AG09319 (cell line): Measurements from ENCODE around the gene MPZL1.
"Not testable (repeated sequence)": the region's sequence is repeated elsewhere in the genome, so short reads cannot be mapped to it uniquely, and the experiment has no call there.

Experiments
- DNase-seq: peaks from one replicate; pipeline ENCODE4 v3.0.0-alpha.2; 2010; ENCODE audit warnings: low read depth; ENCODE audit errors: extremely low read depth
- TF ChIP-seq, protein P1 (sequence below): IDR thresholded peaks from 2 replicates; pipeline ENCODE4 v1.5.1; 2011; ENCODE audit warnings: low read depth, mild to moderate bottlenecking, inconsistent platforms, low read length, moderate library complexity

Gene MPZL1

DNA sequence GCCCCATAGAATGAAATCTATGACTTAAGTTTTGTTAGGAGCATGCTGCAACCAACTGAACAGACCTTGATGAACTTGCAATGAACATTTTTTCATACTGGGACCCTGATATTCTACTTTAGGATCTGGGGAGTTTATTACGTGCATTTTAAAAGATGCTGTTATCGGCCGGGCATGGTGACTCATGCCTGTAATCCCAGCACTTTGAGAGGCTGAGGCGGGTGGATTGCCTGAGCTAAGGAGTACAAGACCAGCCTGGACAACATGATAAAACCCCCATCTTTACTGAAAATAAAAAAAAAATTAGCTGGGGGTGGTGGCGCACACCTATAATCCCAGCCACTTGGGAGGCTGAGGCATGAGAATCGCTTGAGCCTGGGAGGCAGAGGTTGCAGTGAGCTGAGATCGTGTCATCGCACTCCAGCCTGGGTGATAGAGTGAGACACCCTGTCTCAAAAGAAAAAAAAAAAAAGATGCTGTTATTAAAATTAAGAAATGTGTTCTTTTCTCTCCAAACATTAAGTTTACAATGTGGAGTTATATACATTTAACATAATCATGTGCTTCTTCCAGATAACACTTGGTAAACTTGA lies 7.1 kb downstream of the MPZL1 start:
- no peak for DNase-seq
- TF ChIP-seq, protein P1, sequence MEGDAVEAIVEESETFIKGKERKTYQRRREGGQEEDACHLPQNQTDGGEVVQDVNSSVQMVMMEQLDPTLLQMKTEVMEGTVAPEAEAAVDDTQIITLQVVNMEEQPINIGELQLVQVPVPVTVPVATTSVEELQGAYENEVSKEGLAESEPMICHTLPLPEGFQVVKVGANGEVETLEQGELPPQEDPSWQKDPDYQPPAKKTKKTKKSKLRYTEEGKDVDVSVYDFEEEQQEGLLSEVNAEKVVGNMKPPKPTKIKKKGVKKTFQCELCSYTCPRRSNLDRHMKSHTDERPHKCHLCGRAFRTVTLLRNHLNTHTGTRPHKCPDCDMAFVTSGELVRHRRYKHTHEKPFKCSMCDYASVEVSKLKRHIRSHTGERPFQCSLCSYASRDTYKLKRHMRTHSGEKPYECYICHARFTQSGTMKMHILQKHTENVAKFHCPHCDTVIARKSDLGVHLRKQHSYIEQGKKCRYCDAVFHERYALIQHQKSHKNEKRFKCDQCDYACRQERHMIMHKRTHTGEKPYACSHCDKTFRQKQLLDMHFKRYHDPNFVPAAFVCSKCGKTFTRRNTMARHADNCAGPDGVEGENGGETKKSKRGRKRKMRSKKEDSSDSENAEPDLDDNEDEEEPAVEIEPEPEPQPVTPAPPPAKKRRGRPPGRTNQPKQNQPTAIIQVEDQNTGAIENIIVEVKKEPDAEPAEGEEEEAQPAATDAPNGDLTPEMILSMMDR: no peak

DNA sequence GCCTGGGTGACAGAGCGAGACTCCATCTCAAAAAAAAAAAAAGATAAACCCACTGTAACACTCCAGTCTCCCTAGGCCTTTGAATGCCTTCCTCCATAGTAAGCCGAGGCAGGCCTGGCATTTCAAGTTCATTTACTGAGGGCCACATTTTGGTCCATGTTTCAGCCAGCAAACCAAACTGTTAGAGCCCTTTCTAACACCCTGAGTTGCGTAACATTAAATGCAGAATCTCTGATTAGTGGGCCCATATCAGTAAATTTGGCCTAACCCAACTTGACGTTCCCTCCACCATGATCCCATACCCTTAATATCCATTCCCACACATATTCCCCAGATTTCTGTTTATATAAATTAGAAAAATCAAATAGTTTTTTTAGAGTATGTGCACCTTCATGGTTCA lies 12.4 kb downstream of the MPZL1 start:
- DNase-seq: no peak
- TF ChIP-seq, protein P1: no peak

DNA sequence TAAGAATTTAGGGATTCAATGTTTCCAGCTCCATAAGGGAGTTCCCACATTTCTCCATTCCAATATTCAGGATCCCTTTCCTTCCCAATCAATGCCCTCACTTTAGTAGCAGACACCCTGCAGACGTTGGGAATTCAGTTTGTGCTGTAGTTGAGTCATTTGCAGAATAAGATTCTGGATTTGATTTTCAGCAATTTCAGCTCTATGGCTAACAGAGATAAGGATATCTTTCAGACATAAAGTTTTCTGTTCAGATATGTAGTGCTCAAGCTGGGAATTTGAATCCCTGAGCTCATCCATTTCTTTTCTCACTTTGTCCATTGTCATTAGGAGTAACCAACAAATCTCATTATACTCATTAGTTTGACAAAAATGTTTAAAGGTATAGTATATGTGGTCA lies 13.1 kb downstream of the MPZL1 start:
- TF ChIP-seq, protein P1: no peak
- DNase-seq: no peak

DNA sequence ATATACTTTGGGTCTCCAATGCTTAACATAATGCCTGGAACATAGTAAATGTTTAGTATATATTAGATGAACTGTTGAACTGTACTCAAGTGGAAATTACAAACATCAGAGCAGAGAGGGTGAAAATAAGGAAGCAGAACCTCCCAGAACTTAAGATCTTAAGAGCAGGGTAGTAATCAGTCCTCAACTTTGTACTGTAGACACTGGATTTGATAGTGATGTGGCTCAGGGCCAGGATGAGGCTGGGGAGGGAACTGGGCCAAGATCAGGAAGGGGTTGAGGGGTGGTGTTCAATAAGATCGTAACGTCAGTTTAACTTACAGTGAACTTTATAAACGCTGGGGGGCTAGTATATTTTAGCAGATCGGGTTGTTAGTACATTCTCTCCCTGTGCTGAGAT lies 15.4 kb downstream of the MPZL1 start:
- DNase-seq: no peak
- TF ChIP-seq, protein P1: no peak

DNA sequence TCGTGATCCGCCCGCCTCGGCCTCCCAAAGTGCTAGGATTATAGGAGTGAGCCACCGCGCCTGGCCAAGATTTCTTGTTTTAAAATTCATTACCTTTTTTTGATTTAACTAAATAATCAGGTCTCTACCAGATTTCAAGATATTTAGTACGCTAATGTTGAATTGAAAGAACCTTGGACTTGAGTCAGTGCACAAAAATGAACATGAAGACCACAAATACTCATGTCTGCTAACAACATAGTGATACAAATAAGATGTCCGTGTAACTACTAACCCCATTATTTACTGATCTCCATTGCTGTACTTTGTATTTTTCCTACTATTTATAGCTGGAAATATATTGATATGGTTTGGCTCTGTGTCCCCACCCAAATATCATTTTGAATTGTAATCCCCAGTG lies 16.4 kb downstream of the MPZL1 start:
- TF ChIP-seq, protein P1: no peak
- no peak for DNase-seq

DNA sequence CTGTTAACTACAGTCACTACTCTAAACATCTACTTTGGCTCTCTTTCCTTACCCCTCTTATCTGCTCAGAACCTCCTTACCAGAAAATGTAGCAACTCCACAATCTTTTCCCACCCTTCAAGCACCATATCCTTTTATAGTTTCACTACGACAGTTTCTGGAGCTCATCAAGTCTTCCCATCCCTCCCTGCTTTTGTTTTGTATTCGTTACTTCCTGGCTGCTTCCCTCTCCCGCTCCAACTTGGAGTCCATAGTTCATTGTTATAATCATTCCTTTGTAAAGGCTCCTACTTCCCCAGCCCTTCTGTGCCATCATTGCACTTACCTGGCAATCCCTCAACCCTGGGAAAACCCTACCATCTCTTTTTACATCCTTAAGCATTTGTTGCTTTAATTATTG lies 18.0 kb downstream of the MPZL1 start:
- TF ChIP-seq, protein P1: no peak
- no peak for DNase-seq

DNA sequence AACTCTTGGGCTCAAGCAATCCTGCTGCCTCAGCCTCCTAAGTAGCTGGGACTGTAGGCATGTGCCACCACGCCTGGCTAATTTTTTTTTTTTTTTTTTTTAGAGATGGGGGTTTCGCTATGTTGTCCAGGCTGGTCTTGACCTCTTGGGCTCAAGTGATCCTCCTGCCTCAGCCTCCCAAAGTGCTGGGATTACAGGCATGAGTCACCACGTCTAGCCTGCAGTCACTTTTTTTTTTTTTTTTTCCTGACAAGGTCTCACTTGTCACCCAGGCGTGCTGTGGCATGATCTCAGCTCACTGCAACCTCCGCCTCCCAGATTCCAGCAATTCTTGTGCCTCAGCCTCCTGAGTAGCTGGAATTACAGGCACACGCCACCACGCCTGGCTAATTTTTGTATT lies 19.3 kb downstream of the MPZL1 start:
- not testable (repeated sequence) for DNase-seq

DNA sequence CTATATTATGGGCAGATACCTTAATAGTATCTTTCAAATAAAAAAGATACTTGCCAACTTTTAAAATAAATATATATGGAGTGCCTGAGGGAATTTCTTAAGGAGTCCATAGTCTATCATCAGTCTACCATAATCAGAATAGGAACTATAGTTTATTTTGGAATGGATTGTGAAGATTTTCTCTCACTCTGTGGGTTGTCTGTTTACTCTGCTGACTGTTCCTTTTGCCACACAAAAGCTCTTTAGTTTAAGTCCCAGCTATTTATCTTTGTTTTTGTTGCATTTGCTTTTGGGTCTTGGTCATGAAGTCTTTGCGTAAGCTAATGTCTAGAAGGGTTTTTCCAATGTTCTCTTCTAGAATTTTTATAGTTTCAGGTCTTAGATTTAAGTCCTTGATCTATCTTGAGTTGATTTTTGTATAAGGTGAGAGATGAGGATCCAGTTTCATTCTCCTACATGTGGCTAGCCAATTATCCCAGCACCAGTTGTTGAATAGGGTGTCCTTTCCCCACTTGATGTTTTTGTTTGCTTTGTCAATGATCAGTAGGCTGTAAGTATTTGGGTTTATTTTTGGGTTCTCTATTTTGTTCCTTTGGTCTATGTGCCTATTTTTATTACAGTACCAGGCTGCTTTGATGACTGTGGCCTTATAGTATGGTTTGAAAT lies 20.7 kb downstream of the MPZL1 start:
- DNase-seq: not testable (repeated sequence)
